Neural cell (in vitro differentiated cells): Measurements from ENCODE around the gene CDKN3. TPM values are rescaled to one million over a fixed set of nuclear protein-coding genes. Genes with fewer than 3 reads are reported as not detected.

Source experiments
- H2AFZ ChIP-seq: fragments of 200-600, 300-800 bp; sonication (generic), shearing (Covaris generic); 2 replicates; pipeline ENCODE4 v1.6.0; 2014; ENCODE audit warnings: low read depth, mild to moderate bottlenecking, antibody characterized with exemption, low read length, moderate library complexity
- H3F3A ChIP-seq: fragments of 200-600 bp; shearing (Covaris generic); 2 replicates; pipeline ENCODE4 v1.6.1; 2016; ENCODE audit warnings: mild to moderate bottlenecking, moderate library complexity, mixed read lengths, antibody characterized with exemption, low read length; ENCODE audit not compliant: insufficient read depth, poor library complexity, severe bottlenecking
- H3K27ac ChIP-seq: fragments of 200-600, 300-800 bp; sonication (generic), shearing (Covaris generic); 2 replicates; pipeline ENCODE4 v1.5.1; 2014; ENCODE audit warnings: mild to moderate bottlenecking, low read length, moderate library complexity
- H3K27me3 ChIP-seq: fragments of 300-800, 200-600 bp; sonication (generic), shearing (Covaris generic); 2 replicates; pipeline ENCODE4 v1.6.0; 2014; ENCODE audit warnings: mild to moderate bottlenecking, low read depth, low read length, moderate library complexity; ENCODE audit not compliant: insufficient read depth
- H3K36me3 ChIP-seq: fragments of 300-800, 200-600 bp; sonication (generic), shearing (Covaris generic); 2 replicates; pipeline ENCODE4 v1.5.1; 2014; ENCODE audit warnings: mild to moderate bottlenecking, antibody characterized with exemption, low read length, moderate library complexity; ENCODE audit not compliant: insufficient read depth
- H3K4me2 ChIP-seq: fragments of 300-800, 200-600 bp; sonication (generic), shearing (Covaris generic); 2 replicates; pipeline ENCODE4 v1.6.0; 2014; ENCODE audit warnings: mild to moderate bottlenecking, low read length
- H3K4me3 ChIP-seq: fragments of 300-800, 200-600 bp; sonication (generic), shearing (Covaris generic); 2 replicates; pipeline ENCODE4 v1.5.1; 2014; ENCODE audit warnings: mild to moderate bottlenecking, low read length, moderate library complexity
- H3K79me2 ChIP-seq: fragments of 200-600 bp; shearing (Covaris generic); replicated peaks from 2 replicates; pipeline ENCODE4 v1.6.0; 2014; ENCODE audit warnings: mild to moderate bottlenecking, low read length, moderate library complexity; ENCODE audit not compliant: insufficient read depth
- H3K9ac ChIP-seq: fragments of 300-800, 200-600 bp; sonication (generic), shearing (Covaris generic); 2 replicates; pipeline ENCODE4 v1.6.1; 2016; ENCODE audit warnings: mild to moderate bottlenecking, low read length, mixed read lengths
- H3K9me2 ChIP-seq: fragments of 200-600 bp; shearing (Covaris generic); 2 replicates; pipeline ENCODE4 v1.6.1; 2016; ENCODE audit warnings: mild to moderate bottlenecking, low read length, mixed read lengths; ENCODE audit not compliant: insufficient read depth
- H3K9me3 ChIP-seq: fragments of 200-600, 300-800 bp; sonication (generic), shearing (Covaris generic); 2 replicates; pipeline ENCODE4 v1.6.1; 2016; ENCODE audit warnings: mild to moderate bottlenecking, mixed run types, low read length, moderate library complexity, mixed read lengths
- H4K20me1 ChIP-seq: fragments of 200-600 bp; shearing (Covaris generic); 2 replicates; pipeline ENCODE4 v1.6.1; 2016; ENCODE audit warnings: mild to moderate bottlenecking, mixed run types; ENCODE audit not compliant: insufficient read depth
- CTCF ChIP-seq: fragments of 450-650 bp; IDR thresholded peaks from 2 replicates; pipeline ENCODE4 v1.5.1; 2014; ENCODE audit warnings: antibody characterized with exemption, mild to moderate bottlenecking, moderate library complexity; ENCODE audit not compliant: poor library complexity, severe bottlenecking
- EP300 ChIP-seq: fragments of 450-650 bp; conservative IDR thresholded peaks from 2 replicates; pipeline ENCODE4 v1.6.1; 2014; ENCODE audit warnings: antibody characterized with exemption, mild to moderate bottlenecking, moderate library complexity; ENCODE audit not compliant: poor library complexity, severe bottlenecking
- EZH2 ChIP-seq: fragments of 200-600, 300-800 bp; shearing (Covaris generic), sonication (generic); IDR thresholded peaks from 2 replicates; pipeline ENCODE4 v1.6.1; 2014; ENCODE audit warnings: antibody characterized with exemption, low read length, borderline replicate concordance, mild to moderate bottlenecking; ENCODE audit not compliant: insufficient read depth, poor library complexity, severe bottlenecking
- MXI1 ChIP-seq: fragments of 450-650 bp; conservative IDR thresholded peaks from 2 replicates; pipeline ENCODE4 v1.6.1; 2014; ENCODE audit warnings: antibody characterized with exemption, mild to moderate bottlenecking; ENCODE audit not compliant: poor library complexity, severe bottlenecking
- POLR2AphosphoS5 ChIP-seq: IDR thresholded peaks from 2 replicates; pipeline ENCODE4 v1.6.1; 2012
- RAD21 ChIP-seq: fragments of 450-650 bp; conservative IDR thresholded peaks from 2 replicates; pipeline ENCODE4 v1.6.1; 2014; ENCODE audit warnings: antibody characterized with exemption, mild to moderate bottlenecking, moderate library complexity
- REST ChIP-seq: IDR thresholded peaks from 2 replicates; pipeline ENCODE4 v1.6.1; 2012; ENCODE audit warnings: borderline replicate concordance
- SMC3 ChIP-seq: fragments of 450-650 bp; conservative IDR thresholded peaks from 2 replicates; pipeline ENCODE4 v1.6.1; 2014; ENCODE audit warnings: antibody characterized with exemption, mild to moderate bottlenecking, moderate library complexity; ENCODE audit not compliant: poor library complexity
- TAF1 ChIP-seq: IDR thresholded peaks from 2 replicates; pipeline ENCODE4 v1.6.1; 2012; ENCODE audit warnings: low read depth
- polyA plus RNA-seq: library from polyadenylated mRNA; depleted of rRNA; stranded (reverse); fragments of >200 nt; gene quantifications from 2 replicates; pipeline ENCODE4 v1.2.3, GENCODE V29; 2014

CDKN3 gene
- polyA plus RNA-seq, 1 donor from 2014 or later: 5.9 TPM

GRCh38 chr14:54411371-54411770 is 14.6 kb downstream of the CDKN3 start:
- TF ChIP-seq EZH2 (no peak), TAF1 (no peak), CTCF (no peak), RAD21 (no peak), EP300 (no peak), SMC3 (no peak), REST (no peak), POLR2AphosphoS5 (no peak), MXI1 (no peak)
- H3K9ac ChIP-seq: no peak overlapping the region
- H3K9me2 ChIP-seq: no peaks in the 10 kb centered on the region
- no peaks in the 10 kb centered on the region for H3F3A ChIP-seq
- H3K27me3 ChIP-seq: no peaks in the 10 kb centered on the region
- H3K9me3 ChIP-seq: no peaks in the 10 kb centered on the region
- H3K4me3 ChIP-seq: no peak overlapping the region
- H2AFZ ChIP-seq: no peak overlapping the region
- no peak overlapping the region for H3K27ac ChIP-seq
- no peaks in the 10 kb centered on the region for H3K36me3 ChIP-seq
- H3K79me2 ChIP-seq: no peaks in the 10 kb centered on the region
- no peaks in the 10 kb centered on the region for H4K20me1 ChIP-seq
- H3K4me2 ChIP-seq: no peak overlapping the region

- TF ChIP-seq REST (no peak), SMC3 (peak; percentile 34), RAD21 (peak; percentile 37), TAF1 (no peak), CTCF (peak; percentile 47), EZH2 (no peak), EP300 (no peak), POLR2AphosphoS5 (no peak), MXI1 (no peak)
- Histone ChIP-seq H3K4me3 (no peak overlapping the region), H3K9me3 (no peaks in the 10 kb centered on the region), H3K27ac (no peak overlapping the region), H4K20me1 (no peaks in the 10 kb centered on the region), H3K79me2 (no peaks in the 10 kb centered on the region), H3K9me2 (no peaks in the 10 kb centered on the region), H2AFZ (no peak overlapping the region), H3F3A (no peaks in the 10 kb centered on the region), H3K9ac (no peak overlapping the region), H3K4me2 (no peak overlapping the region), H3K27me3 (no peaks in the 10 kb centered on the region), H3K36me3 (no peaks in the 10 kb centered on the region)
These were observed 23.8 kb downstream of the CDKN3 start for GRCh38 chr14:54420478-54421142.
